Subcutaneous adipose tissue (tissue), 4 donors: ENCODE measurements around the gene BTBD7. TPM values are rescaled to one million over a fixed set of nuclear protein-coding genes. Genes with fewer than 3 reads are reported as not detected.

Source experiments
- total RNA-seq, 4 donors: library from RNA; depleted of rRNA; stranded (reverse); fragments of >200 nt; gene quantifications; one replicate each; pipeline ENCODE4 v1.1.0, GENCODE V29; 2016
- TF ChIP-seq, protein P1 (sequence below): fragments of 450-650 bp; IDR thresholded peaks from one replicate; pipeline ENCODE4 v1.5.1; 2016; ENCODE audit warnings: low read depth, mild to moderate bottlenecking, control low read depth, antibody characterized with exemption, moderate library complexity

BTBD7 gene
- total RNA-seq, 4 donors from 2014 or later: 20.1 to 37.0 (median 23.7) TPM

DNA sequence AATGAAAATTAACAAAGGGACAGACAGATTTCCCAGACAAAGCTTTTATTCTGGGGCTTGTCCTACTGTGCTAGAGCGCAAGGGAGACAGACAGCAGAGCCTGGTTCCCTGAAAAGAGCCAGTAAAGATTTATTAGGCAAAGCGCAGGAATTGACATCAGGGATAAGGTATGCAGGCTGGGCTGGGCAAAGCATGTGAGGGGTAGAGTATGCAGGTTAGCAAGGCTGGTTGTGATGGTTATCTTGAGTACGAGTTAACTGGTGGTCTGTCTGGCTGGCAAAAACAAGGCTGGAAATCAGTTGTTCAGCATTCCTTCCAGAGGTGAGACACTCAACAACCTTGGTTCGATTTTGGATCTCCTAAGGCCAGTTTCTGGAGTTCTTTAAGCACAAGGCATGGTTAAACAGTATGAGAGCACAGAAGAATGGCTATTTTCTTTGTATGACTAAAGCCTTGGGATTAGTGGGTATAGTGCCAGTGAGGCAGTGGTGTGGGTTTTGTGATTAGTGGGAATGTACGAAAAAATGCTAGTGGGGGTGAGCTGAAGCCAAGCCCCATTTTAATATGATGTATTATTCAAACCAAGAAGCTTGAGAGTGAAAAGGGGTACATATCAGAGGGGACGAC is 30.9 kb downstream of the BTBD7 start:
- TF ChIP-seq, protein P1, sequence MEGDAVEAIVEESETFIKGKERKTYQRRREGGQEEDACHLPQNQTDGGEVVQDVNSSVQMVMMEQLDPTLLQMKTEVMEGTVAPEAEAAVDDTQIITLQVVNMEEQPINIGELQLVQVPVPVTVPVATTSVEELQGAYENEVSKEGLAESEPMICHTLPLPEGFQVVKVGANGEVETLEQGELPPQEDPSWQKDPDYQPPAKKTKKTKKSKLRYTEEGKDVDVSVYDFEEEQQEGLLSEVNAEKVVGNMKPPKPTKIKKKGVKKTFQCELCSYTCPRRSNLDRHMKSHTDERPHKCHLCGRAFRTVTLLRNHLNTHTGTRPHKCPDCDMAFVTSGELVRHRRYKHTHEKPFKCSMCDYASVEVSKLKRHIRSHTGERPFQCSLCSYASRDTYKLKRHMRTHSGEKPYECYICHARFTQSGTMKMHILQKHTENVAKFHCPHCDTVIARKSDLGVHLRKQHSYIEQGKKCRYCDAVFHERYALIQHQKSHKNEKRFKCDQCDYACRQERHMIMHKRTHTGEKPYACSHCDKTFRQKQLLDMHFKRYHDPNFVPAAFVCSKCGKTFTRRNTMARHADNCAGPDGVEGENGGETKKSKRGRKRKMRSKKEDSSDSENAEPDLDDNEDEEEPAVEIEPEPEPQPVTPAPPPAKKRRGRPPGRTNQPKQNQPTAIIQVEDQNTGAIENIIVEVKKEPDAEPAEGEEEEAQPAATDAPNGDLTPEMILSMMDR: no peak

- TF ChIP-seq, protein P1: no peak
These were observed 33.0 kb downstream of the BTBD7 start for GRCh38 chr14:93299866-93300265.

GRCh38 chr14:93299416-93299815 is 33.4 kb downstream of the BTBD7 start:
- TF ChIP-seq, protein P1: no peak

- TF ChIP-seq, protein P1: no peak
These were observed 37.2 kb downstream of the BTBD7 start for GRCh38 chr14:93295541-93296220.

DNA sequence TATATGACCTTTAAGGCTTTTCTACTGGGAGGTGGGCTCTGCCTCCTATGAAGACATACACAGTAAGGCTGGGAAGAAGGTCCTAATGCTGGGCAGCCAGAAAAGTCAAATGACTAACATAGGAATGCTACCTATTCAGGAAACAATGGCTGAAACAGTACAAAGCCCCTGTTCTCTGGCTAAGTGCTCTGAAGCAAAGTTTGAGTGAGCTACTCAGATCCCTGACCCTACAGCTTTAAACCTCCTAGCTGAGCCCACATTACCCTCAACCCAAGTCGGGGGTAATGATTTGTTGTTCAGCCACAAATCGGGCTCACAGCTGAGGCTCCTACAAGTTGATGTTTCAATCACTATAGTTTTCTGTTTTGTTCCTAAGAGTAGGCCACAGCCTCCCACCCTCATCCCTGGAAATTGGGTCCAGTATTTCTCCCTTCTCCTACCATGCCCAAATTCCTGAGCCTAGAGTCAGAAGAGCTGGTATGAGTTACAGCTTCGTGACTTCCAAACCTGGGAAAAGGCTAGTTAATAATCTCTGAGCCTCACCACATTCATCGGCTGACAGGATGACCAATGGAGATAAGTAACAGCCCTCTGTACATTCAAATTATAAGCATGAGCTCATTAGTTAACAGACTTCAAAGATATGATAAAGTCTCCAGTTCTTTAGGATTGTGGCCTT is 46.5 kb downstream of the BTBD7 start:
- TF ChIP-seq, protein P1: no peak

GRCh38 chr14:93285044-93285443 is 47.8 kb downstream of the BTBD7 start:
- TF ChIP-seq, protein P1: no peak

- TF ChIP-seq, protein P1: no peak
These were observed 50.9 kb downstream of the BTBD7 start for GRCh38 chr14:93281937-93282336.
